ENCODE measurements around the gene ASPG.

Gene ASPG

DNA sequence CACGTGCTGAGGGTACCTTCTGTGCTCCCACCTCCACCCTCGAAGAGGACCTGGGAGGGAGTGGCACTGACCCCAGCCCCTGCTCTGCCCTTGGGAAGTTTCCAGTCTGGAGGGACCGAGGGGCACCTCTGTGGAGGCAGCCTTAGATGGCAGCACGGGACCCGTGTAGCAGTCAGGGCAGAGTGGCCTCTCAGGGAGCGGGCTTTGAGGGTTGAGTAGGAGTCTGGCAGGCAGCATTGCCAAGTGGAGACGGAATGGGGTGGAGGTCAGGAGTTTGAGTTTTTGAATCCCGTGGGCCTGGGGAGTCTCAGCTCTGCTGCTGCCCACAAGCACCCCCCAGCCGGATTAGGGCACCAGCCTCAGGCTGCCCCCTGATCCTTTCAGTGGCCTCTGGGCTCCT, 74.5 kb downstream of the ASPG start:
- DNase-seq (ENCODE audit: low read depth in 3 of 3, low spot score in 1 of 3), result no peak

DNA sequence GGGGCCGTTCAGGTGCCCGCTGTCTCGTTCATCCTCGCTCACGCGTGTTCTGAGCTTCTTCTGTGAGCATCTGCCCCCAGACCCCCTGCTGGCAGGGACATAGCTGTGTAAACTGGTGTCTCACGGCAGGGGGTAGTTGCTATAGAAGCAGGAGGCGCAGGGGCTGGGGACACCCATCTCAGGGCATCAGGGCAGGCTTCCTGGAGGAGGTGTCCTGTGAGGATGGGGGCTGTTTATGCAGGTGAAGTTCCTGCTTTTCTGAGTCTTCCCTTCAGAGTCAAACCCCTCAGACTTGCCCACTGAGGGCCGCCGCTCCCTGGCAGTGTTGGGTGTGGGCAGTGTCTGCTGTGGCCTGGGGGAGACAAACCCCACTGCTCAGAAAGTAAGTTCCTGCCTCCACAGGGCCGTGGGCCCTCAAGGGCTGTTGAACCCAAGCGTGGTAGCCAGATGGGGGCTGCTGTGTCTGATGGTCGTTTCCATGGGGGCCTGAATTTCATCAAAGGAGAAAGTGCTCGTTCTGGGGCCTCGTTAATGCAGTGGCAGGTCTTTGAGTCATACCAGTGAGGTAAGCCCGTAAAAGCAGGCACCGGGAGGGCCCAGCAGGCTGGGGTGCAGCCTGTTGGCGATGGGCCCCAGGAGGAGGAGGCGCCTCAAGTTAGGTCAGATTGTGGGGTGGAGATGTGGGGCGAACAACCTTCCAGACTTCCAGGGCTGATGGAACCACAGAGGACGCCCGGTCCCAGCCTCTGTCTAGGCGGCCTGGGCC, 76.3 kb downstream of the ASPG start:
- DNase-seq (ENCODE audit: low read depth in 3 of 3, low spot score in 1 of 3), result no peak

DNA sequence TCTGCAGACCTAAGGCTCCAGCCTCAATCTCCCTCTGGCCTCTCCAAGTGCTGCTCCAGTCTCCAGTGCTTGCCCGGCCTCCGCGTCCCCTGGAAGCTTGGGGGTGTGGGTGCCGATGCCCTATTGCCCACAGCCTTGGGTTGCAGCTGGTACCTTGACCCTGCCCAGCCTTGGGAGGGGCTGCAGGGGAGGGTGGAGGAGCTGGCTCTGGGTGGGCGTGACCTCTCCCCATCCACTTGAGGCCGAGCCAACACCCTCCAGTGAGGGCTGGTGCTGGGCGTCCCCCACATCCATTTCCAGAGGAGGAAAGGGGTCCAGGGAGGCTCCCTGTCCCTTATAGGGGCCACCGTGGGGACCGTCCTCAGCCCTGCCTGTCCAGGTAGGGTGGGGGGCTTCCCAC, 77.0 kb downstream of the ASPG start:
- DNase-seq (ENCODE audit: low read depth in 3 of 3, low spot score in 1 of 3), result no peak

DNA sequence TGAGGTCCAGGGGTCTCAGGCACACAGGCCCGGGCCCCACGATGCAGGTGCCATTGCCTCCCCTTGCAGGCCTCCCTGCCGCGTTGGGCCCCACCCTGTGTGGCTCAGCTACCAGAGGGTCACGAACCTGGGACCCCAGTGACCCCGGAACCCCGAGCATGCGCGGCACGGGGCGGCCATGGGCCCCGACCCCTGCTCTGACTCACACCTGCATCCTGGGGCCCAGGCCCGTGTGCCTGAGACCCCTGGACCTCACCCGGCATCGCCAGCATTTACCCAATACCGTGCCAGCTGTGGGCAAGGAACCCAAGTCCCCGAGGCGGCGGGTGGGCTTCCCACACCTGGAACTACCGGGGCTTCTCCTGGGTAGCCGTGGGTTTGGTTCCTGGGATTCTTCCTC, 78.0 kb downstream of the ASPG start:
- DNase-seq (ENCODE audit: low read depth in 3 of 3, low spot score in 1 of 3), result no peak

DNA sequence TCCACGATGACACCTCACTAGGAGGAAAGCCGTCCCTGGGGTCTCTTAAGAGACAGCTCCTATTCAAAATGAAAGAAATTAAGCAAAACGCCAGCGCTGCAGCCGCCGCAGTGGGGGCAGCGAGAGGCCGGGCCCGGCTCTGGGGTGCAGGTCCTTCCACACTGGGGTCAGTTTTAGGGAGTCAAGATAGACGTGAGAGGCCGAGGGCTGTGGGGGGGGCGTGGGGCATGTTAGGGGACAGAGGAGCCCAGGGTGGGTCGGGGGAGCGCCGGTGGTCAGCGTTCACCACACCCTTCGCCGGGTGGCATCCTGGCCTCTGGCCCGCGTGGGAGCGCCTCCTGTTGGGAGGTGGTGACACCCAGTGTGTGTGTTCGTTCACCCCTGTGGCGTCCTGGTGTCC, 78.5 kb downstream of the ASPG start:
- no peak for DNase-seq (ENCODE audit: low read depth in 3 of 3, low spot score in 1 of 3)

DNA sequence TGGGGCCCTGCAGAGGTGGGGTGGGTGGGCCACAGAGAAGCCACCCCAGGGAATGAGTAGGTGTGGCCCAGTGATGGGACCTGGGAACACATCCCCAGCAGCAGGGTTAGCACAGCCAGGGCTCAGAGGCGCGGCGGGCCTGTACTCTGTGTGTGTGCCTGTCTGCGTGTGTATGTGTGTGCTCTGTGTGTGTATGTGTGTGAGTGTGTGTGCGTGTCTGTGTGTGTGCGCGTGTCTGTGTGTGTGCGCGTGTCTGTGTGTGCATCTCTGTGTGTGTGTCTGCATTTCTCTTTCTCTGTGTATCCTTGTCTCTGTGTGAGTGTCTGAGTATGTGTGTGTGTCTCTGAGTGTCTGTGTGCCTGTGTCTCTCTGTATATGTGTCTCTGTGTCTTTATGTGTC, 79.0 kb downstream of the ASPG start:
- DNase-seq (ENCODE audit: low read depth in 3 of 3, low spot score in 1 of 3), result no peak
